Neural progenitor cell (in vitro differentiated cells): Measurements from ENCODE around the gene PGLYRP3.

Source experiments
- CTCF ChIP-seq: fragments of 200-600 bp; sonication (generic); IDR thresholded peaks from 2 replicates; pipeline ENCODE4 v1.5.1; 2017; ENCODE audit warnings: antibody characterized with exemption, mild to moderate bottlenecking
- EZH2 ChIP-seq: fragments of 200-600 bp; sonication (generic); IDR thresholded peaks from 2 replicates; pipeline ENCODE4 v1.6.1; 2017; ENCODE audit warnings: antibody characterized with exemption, mild to moderate bottlenecking, moderate library complexity

- TF ChIP-seq EZH2, result no peak
- TF ChIP-seq CTCF, result no peak
Measured at GRCh38 chr1:153253693-153254092, 59.1 kb downstream of the PGLYRP3 start.
